KOPT-K1 (cell line): ENCODE measurements around the gene RSPH1.

ENCODE experiments used
- H3K27ac ChIP-seq: fragments of 200-600 bp; sonication (generic); 2 replicates; pipeline ENCODE4 v1.5.1; 2016; ENCODE audit warnings: antibody characterized with exemption, mild to moderate bottlenecking, low read depth, low read length; ENCODE audit not compliant: poor library complexity, severe bottlenecking
- H3K36me3 ChIP-seq: fragments of 200-600 bp; sonication (generic); 2 replicates; pipeline ENCODE4 v1.5.1; 2017; ENCODE audit warnings: antibody characterized with exemption, mild to moderate bottlenecking, low read length, moderate library complexity; ENCODE audit not compliant: insufficient read depth
- H3K9me3 ChIP-seq: fragments of 200-600 bp; sonication (generic); 2 replicates; pipeline ENCODE4 v1.5.1; 2017; ENCODE audit warnings: antibody characterized with exemption, low read length, mild to moderate bottlenecking; ENCODE audit not compliant: insufficient read depth, poor library complexity, severe bottlenecking

Gene RSPH1

GRCh38 chr21:42491328-42491727 is 4.7 kb downstream of the RSPH1 start:
- Histone ChIP-seq H3K9me3 (no peaks in the 10 kb centered on the region), H3K27ac (no peak overlapping the region), H3K36me3 (no peaks in the 10 kb centered on the region)

- H3K27ac ChIP-seq = no peak overlapping the region
- no peaks in the 10 kb centered on the region for H3K9me3 ChIP-seq
These were observed 5.3 kb downstream of the RSPH1 start for GRCh38 chr21:42490720-42491119.

GRCh38 chr21:42489991-42490390 is 6.0 kb downstream of the RSPH1 start:
- Histone ChIP-seq H3K27ac (no peak overlapping the region), H3K36me3 (no peaks in the 10 kb centered on the region), H3K9me3 (no peaks in the 10 kb centered on the region)

More at GRCh38 chr21:42490720-42491119, 5.3 kb downstream of the RSPH1 start:
- H3K36me3 ChIP-seq = no peaks in the 10 kb centered on the region

- H3K36me3 ChIP-seq = no peaks in the 10 kb centered on the region
These were observed 6.9 kb downstream of the RSPH1 start for GRCh38 chr21:42489006-42489563.

GRCh38 chr21:42486531-42486930 is 9.5 kb downstream of the RSPH1 start:
- H3K9me3 ChIP-seq = no peaks in the 10 kb centered on the region
- no peaks in the 10 kb centered on the region for H3K36me3 ChIP-seq

More at GRCh38 chr21:42489006-42489563, 6.9 kb downstream of the RSPH1 start:
- H3K27ac ChIP-seq = no peak overlapping the region
- H3K9me3 ChIP-seq = no peaks in the 10 kb centered on the region

GRCh38 chr21:42486072-42486471 is 10.0 kb downstream of the RSPH1 start:
- Histone ChIP-seq H3K27ac (no peak overlapping the region), H3K36me3 (no peaks in the 10 kb centered on the region)

More at GRCh38 chr21:42486531-42486930, 9.5 kb downstream of the RSPH1 start:
- no peak overlapping the region for H3K27ac ChIP-seq

GRCh38 chr21:42484966-42485365 is 11.1 kb downstream of the RSPH1 start:
- Histone ChIP-seq H3K36me3 (no peaks in the 10 kb centered on the region), H3K9me3 (no peaks in the 10 kb centered on the region), H3K27ac (no peak overlapping the region)

More at GRCh38 chr21:42486072-42486471, 10.0 kb downstream of the RSPH1 start:
- H3K9me3 ChIP-seq = no peaks in the 10 kb centered on the region

- Histone ChIP-seq H3K27ac (no peak overlapping the region), H3K9me3 (no peaks in the 10 kb centered on the region)
These were observed 14.9 kb downstream of the RSPH1 start for GRCh38 chr21:42481169-42481568.

GRCh38 chr21:42480736-42481135 is 15.3 kb downstream of the RSPH1 start:
- H3K36me3 ChIP-seq = no peaks in the 10 kb centered on the region
- no peak overlapping the region for H3K27ac ChIP-seq
- H3K9me3 ChIP-seq = no peaks in the 10 kb centered on the region

More at GRCh38 chr21:42481169-42481568, 14.9 kb downstream of the RSPH1 start:
- no peaks in the 10 kb centered on the region for H3K36me3 ChIP-seq

GRCh38 chr21:42479582-42479981 is 16.4 kb downstream of the RSPH1 start:
- Histone ChIP-seq H3K9me3 (no peaks in the 10 kb centered on the region), H3K36me3 (no peaks in the 10 kb centered on the region), H3K27ac (no peak overlapping the region)

GRCh38 chr21:42478504-42478903 is 17.5 kb downstream of the RSPH1 start:
- no peaks in the 10 kb centered on the region for H3K36me3 ChIP-seq
- no peaks in the 10 kb centered on the region for H3K9me3 ChIP-seq
- no peak overlapping the region for H3K27ac ChIP-seq

- Histone ChIP-seq H3K9me3 (no peaks in the 10 kb centered on the region), H3K36me3 (no peaks in the 10 kb centered on the region), H3K27ac (no peak overlapping the region)
These were observed 19.4 kb downstream of the RSPH1 start for GRCh38 chr21:42476388-42477331.

GRCh38 chr21:42475526-42476387 is 20.3 kb downstream of the RSPH1 start:
- Histone ChIP-seq H3K27ac (no peak overlapping the region), H3K9me3 (no peaks in the 10 kb centered on the region), H3K36me3 (no peaks in the 10 kb centered on the region)

GRCh38 chr21:42475036-42475435 is 21.0 kb downstream of the RSPH1 start:
- Histone ChIP-seq H3K27ac (no peak overlapping the region), H3K9me3 (no peaks in the 10 kb centered on the region), H3K36me3 (no peaks in the 10 kb centered on the region)
